ENCODE results near the gene DNAJC15.

The DNAJC15 gene

GRCh38 chr13:43129511-43130110 lies 106.2 kb downstream of the DNAJC15 start:
- no peak for DNase-seq

GRCh38 chr13:43132257-43132656 lies 108.9 kb downstream of the DNAJC15 start:
- no peak for DNase-seq

- DNase-seq: no peak
Measured at GRCh38 chr13:43132911-43133310, 109.5 kb downstream of the DNAJC15 start.

- DNase-seq: no peak
Measured at GRCh38 chr13:43133792-43134191, 110.4 kb downstream of the DNAJC15 start.

GRCh38 chr13:43134868-43135267 lies 111.5 kb downstream of the DNAJC15 start:
- DNase-seq: no peak

GRCh38 chr13:43135516-43135915 lies 112.1 kb downstream of the DNAJC15 start:
- no peak for DNase-seq

- no peak for DNase-seq
Measured at GRCh38 chr13:43136920-43137575, 113.7 kb downstream of the DNAJC15 start.

- no peak for DNase-seq
Measured at GRCh38 chr13:43139211-43139610, 115.8 kb downstream of the DNAJC15 start.

GRCh38 chr13:43139921-43140320 lies 116.5 kb downstream of the DNAJC15 start:
- DNase-seq: no peak

GRCh38 chr13:43140985-43141384 lies 117.6 kb downstream of the DNAJC15 start:
- DNase-seq: no peak

GRCh38 chr13:43141685-43142084 lies 118.3 kb downstream of the DNAJC15 start:
- DNase-seq: no peak

GRCh38 chr13:43143591-43143990 lies 120.2 kb downstream of the DNAJC15 start:
- no peak for DNase-seq

GRCh38 chr13:43145534-43146196 lies 122.3 kb downstream of the DNAJC15 start:
- DNase-seq: no peak

GRCh38 chr13:43146400-43146799 lies 123.0 kb downstream of the DNAJC15 start:
- DNase-seq: no peak

- no peak for DNase-seq
Measured at GRCh38 chr13:43150369-43151207, 127.2 kb downstream of the DNAJC15 start.

- no peak for DNase-seq
Measured at GRCh38 chr13:43153436-43154090, 130.2 kb downstream of the DNAJC15 start.

GRCh38 chr13:43154156-43154651 lies 130.8 kb downstream of the DNAJC15 start:
- no peak for DNase-seq

GRCh38 chr13:43154839-43155238 lies 131.5 kb downstream of the DNAJC15 start:
- no peak for DNase-seq

GRCh38 chr13:43156916-43157315 lies 133.5 kb downstream of the DNAJC15 start:
- no peak for DNase-seq

GRCh38 chr13:43157796-43158195 lies 134.4 kb downstream of the DNAJC15 start:
- no peak for DNase-seq

- DNase-seq: no peak
Measured at GRCh38 chr13:43158516-43158915, 135.1 kb downstream of the DNAJC15 start.

- no peak for DNase-seq
Measured at GRCh38 chr13:43159026-43159461, 135.7 kb downstream of the DNAJC15 start.
